OCI-M1 (cell line): ENCODE data around the gene ZNF831.

ENCODE experiments used
- DNase-seq: peaks from one replicate; lab custom pipeline; 2025; lab: John Stamatoyannopoulos, UW

The ZNF831 gene

GRCh38 chr20:59247731-59248684, 84.4 kb downstream of the ZNF831 start:
- DNase-seq = no peak

DNA sequence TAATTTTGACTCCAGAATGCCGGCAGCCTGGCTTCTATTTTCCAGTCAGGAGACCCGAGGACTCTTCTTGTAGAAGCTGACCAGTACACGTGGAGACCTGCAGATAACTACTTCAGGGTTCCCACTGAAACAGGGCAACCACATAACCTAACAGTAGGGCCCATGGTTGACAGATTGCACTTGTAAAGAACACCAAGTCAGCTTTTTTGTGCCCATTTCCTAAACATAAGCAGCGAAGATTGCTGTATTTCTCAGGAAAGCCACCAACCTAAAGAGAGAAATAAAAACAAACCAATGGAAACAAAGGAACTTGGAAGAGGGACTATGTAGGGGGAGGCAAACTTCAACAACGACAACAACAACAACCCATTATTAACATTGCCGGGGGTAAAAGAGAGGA, 86.7 kb downstream of the ZNF831 start:
- DNase-seq = no peak

GRCh38 chr20:59253325-59253724, 89.7 kb downstream of the ZNF831 start:
- DNase-seq = peak; percentile 4

DNA sequence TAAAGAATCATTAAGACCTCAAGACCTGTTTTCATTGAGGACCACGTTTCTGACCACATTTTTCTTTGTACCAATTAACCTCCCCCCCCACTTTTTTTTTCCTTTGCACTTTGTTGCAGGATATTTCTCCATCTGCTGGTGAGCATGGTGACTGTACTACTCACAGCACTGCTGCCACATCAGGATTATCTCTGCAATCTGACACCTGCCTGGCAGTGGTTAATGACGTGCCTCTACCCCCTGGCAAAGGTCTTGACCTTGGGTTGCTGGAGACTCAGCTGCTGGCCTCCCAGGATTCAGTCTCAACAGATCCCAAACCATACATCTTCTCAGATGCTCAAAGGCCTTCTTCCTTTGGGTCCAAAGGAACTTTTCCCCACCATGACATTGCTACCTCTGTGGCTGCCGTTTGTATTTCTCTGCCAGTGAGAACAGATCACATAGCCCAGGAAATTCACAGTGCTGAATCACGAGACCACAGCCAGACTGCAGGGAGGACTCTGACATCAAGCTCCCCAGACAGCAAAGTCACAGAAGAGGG, 90.2 kb downstream of the ZNF831 start:
- DNase-seq = no peak

GRCh38 chr20:59255256-59255655, 91.6 kb downstream of the ZNF831 start:
- DNase-seq = no peak

GRCh38 chr20:59258221-59258621, 94.6 kb downstream of the ZNF831 start:
- DNase-seq = peak; percentile 83

DNA sequence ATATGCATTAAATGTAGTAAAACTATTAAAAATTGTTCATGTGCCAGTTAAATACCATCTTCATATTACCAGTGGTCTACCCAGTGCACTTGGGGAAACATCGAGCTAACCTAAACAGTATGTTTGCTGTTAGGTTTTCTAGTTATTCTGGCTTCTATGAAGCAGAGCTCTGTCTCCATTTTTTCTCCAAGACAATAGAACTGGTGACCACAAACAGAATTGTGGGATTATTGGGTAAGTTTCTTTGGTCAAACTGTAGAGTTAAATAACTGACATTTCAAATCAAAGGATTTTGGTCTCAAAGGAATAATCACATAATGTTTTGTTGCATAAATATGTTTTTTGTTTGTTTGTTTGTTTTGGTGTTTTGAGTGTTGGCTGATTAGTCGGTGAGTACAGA, 96.3 kb downstream of the ZNF831 start:
- no peak for DNase-seq

DNA sequence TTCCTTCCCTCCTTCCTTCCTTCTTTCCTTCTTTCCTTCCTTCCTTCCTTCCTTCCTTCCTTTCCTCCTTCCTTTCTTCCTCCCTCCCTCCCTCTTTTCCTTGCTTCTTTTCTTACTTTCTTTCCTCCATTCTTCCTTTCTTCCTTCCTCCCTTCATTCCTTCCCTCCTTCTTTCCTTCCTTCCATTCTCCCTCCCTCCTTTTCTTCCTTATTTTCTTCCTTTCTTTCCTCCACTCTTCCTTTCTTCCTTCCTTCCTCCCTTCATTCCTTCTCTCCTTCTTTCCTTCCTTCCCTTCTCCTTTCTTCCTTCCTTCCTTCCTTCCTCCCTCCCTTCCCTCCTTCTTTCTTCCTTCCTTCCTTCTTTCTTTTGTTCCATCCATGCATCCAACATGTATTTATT, 101.7 kb downstream of the ZNF831 start:
- DNase-seq = no peak

GRCh38 chr20:59268870-59269269, 105.2 kb downstream of the ZNF831 start:
- no peak for DNase-seq

DNA sequence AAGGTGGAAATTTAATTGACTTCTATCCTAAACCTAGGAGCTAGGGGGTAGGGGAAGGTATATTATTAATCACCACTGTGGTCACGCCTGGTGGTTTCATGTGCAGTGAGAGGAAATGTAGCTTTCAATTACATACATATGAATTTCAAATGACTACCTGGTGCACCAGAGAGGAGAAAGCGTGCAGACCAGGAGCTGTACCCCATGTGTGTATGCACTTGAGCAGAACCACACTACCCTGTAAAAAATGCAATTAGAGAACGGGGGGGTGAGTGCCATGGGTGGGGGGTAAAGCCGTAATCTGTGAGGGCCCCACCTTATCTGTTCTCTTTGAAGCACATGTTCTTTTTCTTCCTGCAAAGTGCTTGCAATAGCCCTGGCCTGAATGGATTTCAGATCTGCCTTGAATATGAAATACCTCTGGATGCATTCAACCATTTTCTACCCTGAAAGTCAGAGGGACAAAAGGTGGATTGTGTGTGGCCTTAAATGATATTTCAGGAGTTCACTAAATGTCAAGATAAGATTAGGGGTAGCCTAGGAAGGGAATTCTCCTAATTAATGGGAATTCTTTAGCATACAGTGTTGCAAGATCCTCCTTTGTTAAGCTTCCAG, 105.9 kb downstream of the ZNF831 start:
- no peak for DNase-seq

- no peak for DNase-seq
Observed at GRCh38 chr20:59270380-59270779, 106.8 kb downstream of the ZNF831 start.

- peak; percentile 52 for DNase-seq
Observed at GRCh38 chr20:59273739-59274357, 110.2 kb downstream of the ZNF831 start.

GRCh38 chr20:59276938-59277337, 113.3 kb downstream of the ZNF831 start:
- DNase-seq = no peak

GRCh38 chr20:59284470-59284869, 120.8 kb downstream of the ZNF831 start:
- DNase-seq = no peak

- no peak for DNase-seq
Observed at GRCh38 chr20:59289994-59290393, 126.4 kb downstream of the ZNF831 start.

- no peak for DNase-seq
Observed at GRCh38 chr20:59291740-59292383, 128.2 kb downstream of the ZNF831 start.

DNA sequence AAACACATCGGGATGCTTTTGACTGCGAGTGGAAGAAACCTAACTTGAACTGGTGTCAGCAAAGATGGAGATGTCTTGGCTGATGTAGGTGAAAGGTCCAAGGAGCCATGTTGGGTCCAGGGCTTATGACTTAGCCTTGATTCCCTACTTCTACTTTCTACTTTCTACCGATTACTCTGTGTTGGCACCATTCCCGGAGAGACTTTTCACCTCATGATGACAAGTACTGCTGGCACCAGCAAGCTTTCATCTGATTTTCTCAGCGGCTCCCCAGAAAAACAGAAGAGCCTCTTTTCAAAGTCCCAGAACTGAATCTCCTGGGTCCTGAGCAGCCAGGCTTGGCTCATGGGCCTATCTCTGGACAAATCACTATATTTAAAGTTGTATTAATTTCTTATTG, 131.9 kb downstream of the ZNF831 start:
- DNase-seq = no peak

DNA sequence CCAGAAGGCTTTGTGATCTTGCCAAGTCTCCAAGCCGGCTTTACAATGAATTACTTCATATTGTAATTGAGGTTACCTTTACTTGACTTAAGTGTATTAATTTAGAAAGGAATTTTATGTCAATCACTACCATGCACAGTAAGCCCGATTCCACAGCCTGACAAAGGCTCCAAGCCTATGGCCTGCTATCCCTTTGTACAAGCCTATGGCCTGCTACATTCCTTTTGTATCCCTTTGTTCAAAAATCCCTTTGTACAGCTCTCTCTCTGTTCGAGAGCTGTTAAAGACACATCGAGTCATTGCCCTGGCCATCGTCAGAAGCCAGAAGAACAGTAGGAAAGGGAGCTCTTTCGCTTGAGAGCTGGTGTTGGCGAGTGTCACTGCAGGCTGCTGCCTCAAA, 134.1 kb downstream of the ZNF831 start:
- DNase-seq = no peak

DNA sequence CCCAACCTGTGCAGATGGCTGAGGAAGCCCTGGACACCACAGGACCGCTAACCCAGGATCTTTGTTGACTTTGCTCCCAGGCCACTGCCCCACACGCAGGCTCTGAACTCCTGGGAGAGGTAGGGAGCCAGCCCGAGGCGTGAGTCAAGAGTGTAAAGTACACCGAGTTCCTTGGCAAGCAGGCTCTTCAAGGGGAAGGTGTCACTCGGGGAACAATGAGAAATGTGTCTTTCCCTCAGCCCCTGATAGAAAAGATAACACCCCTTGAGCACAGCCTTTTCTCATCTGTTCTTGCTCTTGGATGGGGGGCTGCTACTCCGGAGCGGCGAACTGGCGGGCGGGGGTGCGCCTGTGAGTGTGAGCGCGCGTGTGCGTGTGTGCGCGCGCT, 136.3 kb downstream of the ZNF831 start:
- no peak for DNase-seq

- no peak for DNase-seq
Observed at GRCh38 chr20:59300333-59301081, 136.9 kb downstream of the ZNF831 start, which contains the start of gene EDN3. Gene EDN3, plus strand, starts transcription at chr20:59300611. Its CDS starts 202 bp downstream, at chr20:59300813.

GRCh38 chr20:59301343-59302007, 137.9 kb downstream of the ZNF831 start:
- DNase-seq = no peak
